Colonic mucosa (tissue), 4 donors: ENCODE data around the gene MSS51. TPM values are rescaled to one million over a fixed set of nuclear protein-coding genes. Genes with fewer than 3 reads are reported as not detected.

Experiments
- DNase-seq: peaks from one replicate; pipeline ENCODE4 v3.0.0-alpha.2; 2020
- H3K27ac ChIP-seq: fragments of 200-600 bp; one replicate; pipeline ENCODE4 v1.8.0; 2021
- H3K27me3 ChIP-seq: fragments of 200-600 bp; one replicate; pipeline ENCODE4 v1.8.0; 2021
- H3K36me3 ChIP-seq: fragments of 200-600 bp; one replicate; pipeline ENCODE4 v1.8.0; 2021
- H3K4me1 ChIP-seq: fragments of 200-600 bp; one replicate; pipeline ENCODE4 v1.8.0; 2021; ENCODE audit warnings: mild to moderate bottlenecking
- H3K4me3 ChIP-seq: fragments of 200-600 bp; one replicate; pipeline ENCODE4 v1.8.0; 2021
- H3K9ac ChIP-seq, 2 donors: one replicate each; pipeline ENCODE4 v1.7.0; 2013; ENCODE audit warnings: control low read depth in 2 of 2, low read depth in 2 of 2, low read length in 2 of 2
- H3K9me3 ChIP-seq: fragments of 200-600 bp; one replicate; pipeline ENCODE4 v1.8.0; 2021
- intact Hi-C: fragments of 100-400 bp; cut with DNase I; formaldehyde crosslinking; loops from one replicate; pipeline ENCODE4 v1.14.1; 2022
- total RNA-seq, 2 donors: library from RNA; stranded (reverse); fragmentation: NEBNext Ultra II Directional in 1 of 2; extraction: Animal tissue kit (Norgen Biotek cat#: 25700) in 1 of 2; gene quantifications; one replicate each; pipeline ENCODE4 v1.2.1, GENCODE V29; 2021
- TF ChIP-seq, protein P1 (sequence below): fragments of 200-600 bp; IDR thresholded peaks from one replicate; pipeline ENCODE4 v1.8.0; 2022; ENCODE audit warnings: antibody characterized with exemption, mild to moderate bottlenecking
- donor health status: healthy.
- donor health status: DM: no; HTN: no; CAD: no.
- donor health status: DM: no; HTN: no; CAD: no.

MSS51 gene
- total RNA-seq, 2 donors from 2014 or later, result 1.4 TPM

DNA sequence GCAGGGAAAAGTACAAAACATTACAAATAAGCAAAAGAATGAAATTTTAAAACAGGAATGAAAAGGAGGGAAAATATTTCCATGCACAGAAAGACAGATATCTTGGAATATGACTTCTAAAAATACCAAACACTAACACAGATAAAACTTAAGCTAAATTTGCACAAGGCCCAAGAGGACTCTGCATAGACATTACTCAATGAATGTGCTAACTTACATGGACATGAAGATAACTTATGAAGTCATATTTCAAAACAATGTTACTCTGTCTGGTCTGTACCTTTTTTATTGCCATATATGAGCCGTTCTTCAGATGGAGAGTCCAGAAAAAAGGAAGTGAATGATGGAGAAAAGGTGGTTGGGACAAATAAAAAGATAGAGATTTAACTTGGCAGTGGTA is 15.0 kb upstream of the MSS51 start:
- no peaks in the 10 kb centered on the region for H3K27me3 ChIP-seq
- no peaks in the 10 kb centered on the region for H3K9me3 ChIP-seq
- H3K9ac ChIP-seq, result no peak overlapping the region
- H3K36me3 ChIP-seq, result peaks cover 6% of the 10 kb centered on the region
- no peak for DNase-seq
- TF ChIP-seq, protein P1, sequence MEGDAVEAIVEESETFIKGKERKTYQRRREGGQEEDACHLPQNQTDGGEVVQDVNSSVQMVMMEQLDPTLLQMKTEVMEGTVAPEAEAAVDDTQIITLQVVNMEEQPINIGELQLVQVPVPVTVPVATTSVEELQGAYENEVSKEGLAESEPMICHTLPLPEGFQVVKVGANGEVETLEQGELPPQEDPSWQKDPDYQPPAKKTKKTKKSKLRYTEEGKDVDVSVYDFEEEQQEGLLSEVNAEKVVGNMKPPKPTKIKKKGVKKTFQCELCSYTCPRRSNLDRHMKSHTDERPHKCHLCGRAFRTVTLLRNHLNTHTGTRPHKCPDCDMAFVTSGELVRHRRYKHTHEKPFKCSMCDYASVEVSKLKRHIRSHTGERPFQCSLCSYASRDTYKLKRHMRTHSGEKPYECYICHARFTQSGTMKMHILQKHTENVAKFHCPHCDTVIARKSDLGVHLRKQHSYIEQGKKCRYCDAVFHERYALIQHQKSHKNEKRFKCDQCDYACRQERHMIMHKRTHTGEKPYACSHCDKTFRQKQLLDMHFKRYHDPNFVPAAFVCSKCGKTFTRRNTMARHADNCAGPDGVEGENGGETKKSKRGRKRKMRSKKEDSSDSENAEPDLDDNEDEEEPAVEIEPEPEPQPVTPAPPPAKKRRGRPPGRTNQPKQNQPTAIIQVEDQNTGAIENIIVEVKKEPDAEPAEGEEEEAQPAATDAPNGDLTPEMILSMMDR, result no peak
- H3K4me1 ChIP-seq, result no peaks in the 10 kb centered on the region
- no peak overlapping the region for H3K4me3 ChIP-seq
- intact Hi-C loops, result no loop called here
- H3K27ac ChIP-seq, result no peak overlapping the region

DNA sequence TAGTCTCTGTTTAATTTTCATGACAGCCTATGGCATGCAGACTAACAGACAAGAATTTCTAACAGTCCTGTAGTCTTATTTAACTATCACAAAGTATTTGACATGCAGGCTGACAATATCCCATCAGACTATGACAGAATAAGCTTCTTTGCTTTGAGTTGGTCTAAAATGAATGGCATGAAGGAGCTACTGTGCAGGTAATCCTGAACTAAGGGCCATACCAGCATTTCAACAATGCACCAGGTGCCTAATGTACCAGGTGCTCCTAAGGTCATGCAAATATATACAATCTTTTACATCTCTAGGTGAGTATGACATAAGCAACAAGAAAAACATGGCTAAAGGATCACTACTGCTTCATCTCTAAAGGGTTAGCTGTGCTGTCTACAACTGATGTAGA is 13.6 kb upstream of the MSS51 start:
- Histone ChIP-seq H3K4me3 (no peak overlapping the region), H3K27ac (no peak overlapping the region), H3K36me3 (no peaks in the 10 kb centered on the region), H3K9ac (no peak overlapping the region), H3K27me3 (no peaks in the 10 kb centered on the region), H3K4me1 (no peaks in the 10 kb centered on the region), H3K9me3 (no peaks in the 10 kb centered on the region)
- DNase-seq, result no peak
- TF ChIP-seq, protein P1, result no peak
- intact Hi-C loops, result no loop called here

DNA sequence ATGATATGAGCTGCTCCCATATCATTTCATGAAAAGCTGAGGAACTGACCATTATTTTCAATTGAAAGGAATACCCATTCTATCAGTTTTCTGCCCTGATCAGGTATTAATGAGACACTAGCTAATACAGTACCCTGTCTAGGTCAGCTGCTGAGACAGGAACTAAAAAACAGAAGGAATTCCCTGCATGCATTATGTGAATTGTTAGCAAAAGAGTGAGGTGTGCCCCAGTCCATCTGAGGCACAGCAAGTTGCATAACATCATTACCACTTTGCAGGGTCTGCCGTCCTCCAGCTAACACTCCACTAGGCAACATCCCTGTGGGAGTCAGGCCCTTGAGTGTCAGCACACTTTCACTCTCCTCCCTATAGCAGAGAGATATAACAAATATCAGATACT is 11.1 kb upstream of the MSS51 start:
- intact Hi-C loops, result no loop called here
- no peaks in the 10 kb centered on the region for H3K4me1 ChIP-seq

DNA sequence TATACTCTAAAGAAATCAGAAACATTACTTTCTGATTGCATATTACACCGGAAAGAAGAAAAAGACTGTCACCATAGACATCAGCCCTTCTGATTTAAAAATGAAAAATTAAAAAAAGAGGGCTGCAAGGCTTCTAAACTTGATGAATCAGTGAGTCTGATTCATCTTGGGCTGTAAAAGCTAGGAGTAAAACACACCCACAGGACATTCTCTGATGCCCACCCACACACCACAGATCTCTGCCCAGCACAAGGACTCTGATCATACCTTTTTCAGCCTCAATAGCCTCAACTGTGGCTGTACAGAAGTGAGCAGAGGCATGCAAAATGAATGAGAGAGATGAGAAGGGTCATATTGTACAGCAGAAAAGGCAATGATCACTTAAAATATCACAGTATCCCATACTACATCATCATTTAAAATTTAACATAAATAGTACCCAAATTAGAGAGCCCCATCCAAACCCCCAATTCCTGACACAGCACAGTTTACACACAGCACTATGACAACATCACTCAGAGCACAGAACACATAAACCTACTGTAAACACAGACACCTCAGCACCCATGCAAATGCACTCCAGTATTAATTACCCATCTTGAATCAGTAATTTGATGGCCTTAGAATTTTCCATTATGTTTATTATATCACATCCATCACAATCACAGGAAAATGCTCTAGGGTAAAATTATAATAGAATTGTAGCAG is 6.4 kb upstream of the MSS51 start:
- TF ChIP-seq, protein P1, result no peak
- intact Hi-C loops, result no loop called here
- no peak overlapping the region for H3K4me3 ChIP-seq
- no peak overlapping the region for H3K27ac ChIP-seq
- no peak overlapping the region for H3K9ac ChIP-seq
- no peaks in the 10 kb centered on the region for H3K27me3 ChIP-seq
- no peak for DNase-seq
- no peaks in the 10 kb centered on the region for H3K9me3 ChIP-seq
- no peaks in the 10 kb centered on the region for H3K4me1 ChIP-seq
- no peaks in the 10 kb centered on the region for H3K36me3 ChIP-seq

More for the DNA sequence above, 11.1 kb upstream of the MSS51 start:
- H3K4me3 ChIP-seq, result no peak overlapping the region
- TF ChIP-seq, protein P1, result no peak
- H3K27me3 ChIP-seq, result no peaks in the 10 kb centered on the region
- H3K27ac ChIP-seq, result no peak overlapping the region
- DNase-seq, result no peak
- H3K36me3 ChIP-seq, result no peaks in the 10 kb centered on the region
- H3K9ac ChIP-seq, result no peak overlapping the region
- H3K9me3 ChIP-seq, result no peaks in the 10 kb centered on the region

DNA sequence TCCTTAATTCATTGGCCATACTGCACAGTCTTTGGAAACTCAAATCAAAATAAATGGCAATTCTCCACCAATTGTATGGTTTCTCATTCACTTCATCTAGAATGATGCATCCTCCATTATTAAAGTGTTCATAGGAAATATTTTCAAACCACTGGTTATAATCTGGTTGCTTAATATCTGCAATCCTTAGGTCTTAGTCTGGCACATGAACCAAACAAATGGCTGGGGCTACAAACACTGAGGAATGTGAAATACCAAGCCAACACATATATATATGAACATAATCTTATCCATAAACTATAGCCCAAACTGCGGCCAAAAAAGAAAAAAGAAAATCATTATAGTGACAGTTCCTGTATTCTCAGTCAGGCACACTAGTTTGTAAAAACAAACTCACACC is 5.7 kb upstream of the MSS51 start:
- no peak for DNase-seq
- Histone ChIP-seq H3K36me3 (no peaks in the 10 kb centered on the region), H3K9me3 (no peaks in the 10 kb centered on the region), H3K4me3 (no peak overlapping the region), H3K9ac (no peak overlapping the region), H3K4me1 (no peaks in the 10 kb centered on the region), H3K27ac (no peak overlapping the region), H3K27me3 (no peaks in the 10 kb centered on the region)
- intact Hi-C loops, result no loop called here
- TF ChIP-seq, protein P1, result no peak
